Panc1 (cell line): ENCODE measurements around the gene CDRT15. TPM values are rescaled to one million over a fixed set of nuclear protein-coding genes. Genes with fewer than 3 reads are reported as not detected.

ENCODE experiments used
- ATAC-seq: fragments of 200-7000 bp; cut with Tn5 transposase; 2 replicates; pipeline ENCODE4 v1.9.1; 2020; ENCODE audit warnings: mild to moderate bottlenecking, moderate library complexity
- BruUV-seq: library from RNA; stranded (reverse); fragments of 400-500 nt; replicated peaks from 2 replicates; lab custom pipeline; 2021; lab: Mats Ljungman, UMichigan
- CTCF ChIA-PET: fragments of 300-600 bp; sonication (Branson Sonifier 250); formaldehyde crosslinking; loops from one replicate; lab custom pipeline; 2022; ENCODE audit warnings: antibody characterized with exemption; lab: Charles Lee
- POLR2A ChIA-PET: fragments of 300-600 bp; sonication (Branson Sonifier 250); formaldehyde crosslinking; loops from one replicate; lab custom pipeline; 2022; ENCODE audit warnings: antibody characterized with exemption; lab: Charles Lee
- DNase-seq: peaks from one replicate; pipeline ENCODE4 v3.0.0-alpha.2; 2010; ENCODE audit warnings: low read depth, low spot score
- H3K27ac ChIP-seq: 2 replicates; pipeline ENCODE4 v1.5.1; 2011; ENCODE audit warnings: mild to moderate bottlenecking, low read length, inconsistent platforms
- H3K27me3 ChIP-seq: fragments of 200-500 bp; sonication (Bioruptor generic); 2 replicates; pipeline ENCODE4 v1.6.0; 2014; ENCODE audit warnings: low read length, inconsistent platforms; ENCODE audit not compliant: control insufficient read depth, insufficient read depth
- H3K36me3 ChIP-seq: fragments of 200-500 bp; sonication (Bioruptor generic); 2 replicates; pipeline ENCODE4 v1.5.1; 2014; ENCODE audit warnings: inconsistent platforms, mild to moderate bottlenecking, low read length, moderate library complexity; ENCODE audit not compliant: control insufficient read depth, insufficient read depth
- H3K4me1 ChIP-seq: 2 replicates; pipeline ENCODE4 v1.5.1; 2011; ENCODE audit warnings: inconsistent platforms, mild to moderate bottlenecking, low read length, moderate library complexity; ENCODE audit not compliant: control insufficient read depth, insufficient read depth
- H3K4me3 ChIP-seq, 2 experiments: 2 replicates each; pipeline ENCODE4 v1.5.1; 2011 to 2012; ENCODE audit warnings: low read depth in 2 of 2, low read length in 2 of 2, mild to moderate bottlenecking in 2 of 2, inconsistent platforms in 1 of 2, moderate library complexity in 1 of 2
- H3K9me3 ChIP-seq: fragments of 200-500 bp; sonication (Bioruptor generic); 2 replicates; pipeline ENCODE4 v1.5.1; 2014; ENCODE audit warnings: low read depth, mild to moderate bottlenecking, inconsistent platforms, low read length, moderate library complexity; ENCODE audit not compliant: control insufficient read depth, insufficient read depth
- CTCF ChIP-seq: fragments of 450-650 bp; IDR thresholded peaks from 2 replicates; pipeline ENCODE4 v1.5.1; 2017; ENCODE audit warnings: mild to moderate bottlenecking
- POLR2AphosphoS5 ChIP-seq: IDR thresholded peaks from 2 replicates; pipeline ENCODE4 v1.6.1; 2012; ENCODE audit warnings: mild to moderate bottlenecking, low read depth, low read length, moderate library complexity
- SIN3A ChIP-seq: IDR thresholded peaks from 2 replicates; pipeline ENCODE4 v1.6.1; 2012; ENCODE audit warnings: low read depth, mild to moderate bottlenecking, low read length, moderate library complexity, borderline replicate concordance; ENCODE audit not compliant: insufficient read depth
- TCF7L2 ChIP-seq: IDR thresholded peaks from 2 replicates; pipeline ENCODE4 v1.6.1; 2011; ENCODE audit warnings: mild to moderate bottlenecking, low read depth, low read length, inconsistent platforms
- in situ Hi-C: cut with HindIII; loops from 2 replicates; pipeline ENCODE4 v1.10.0; 2016; ENCODE audit warnings: low sequenced_read_pairs, low pct_unique_long_range_greater_than_20kb
- intact Hi-C: fragments of 100-400 bp; cut with micrococcal nuclease; formaldehyde crosslinking; loops from one replicate; pipeline ENCODE4 v1.10.0; 2022; ENCODE audit not compliant: unreplicated experiment
- total RNA-seq: library from RNA; stranded (reverse); gene quantifications from one replicate; pipeline ENCODE4 v1.2.1, GENCODE V29; 2021; ENCODE audit not compliant: unreplicated experiment
- TF ChIP-seq, protein P1 (sequence below), 2 experiments: IDR thresholded peaks; 2 replicates each; pipeline ENCODE4 v1.6.1; 2011 to 2012; ENCODE audit warnings: low read depth in 2 of 2, control low read depth in 1 of 2, low read length in 1 of 2, mild to moderate bottlenecking in 1 of 2, moderate library complexity in 1 of 2; ENCODE audit not compliant: insufficient read depth in 1 of 2

The CDRT15 gene
- total RNA-seq, 1 experiment from 2014 or later, result not detected

DNA sequence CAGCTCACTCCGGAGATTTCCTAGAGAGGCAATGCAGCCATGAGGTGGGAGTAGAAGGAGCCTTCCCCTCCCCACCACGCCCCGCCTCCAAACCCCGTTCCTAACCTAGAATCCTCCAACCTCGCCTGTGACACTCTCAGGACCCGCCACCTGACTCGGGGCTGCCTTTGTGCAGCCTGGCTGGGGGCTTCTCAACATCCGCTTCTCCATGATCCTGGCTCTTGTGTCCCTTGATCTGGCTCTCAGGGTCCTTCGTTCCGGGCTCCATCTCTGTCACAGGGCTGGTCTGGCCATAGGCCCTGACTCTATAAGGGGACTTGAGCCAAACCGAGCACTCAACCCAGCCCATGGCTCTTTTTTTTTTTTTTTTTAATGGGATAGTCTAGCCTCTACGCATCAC lies 24.3 kb downstream of the CDRT15 start:
- no TSS peak for BruUV-seq
- no peak for TF ChIP-seq CTCF
- TF ChIP-seq SIN3A, result no peak
- no peak for TF ChIP-seq TCF7L2
- TF ChIP-seq POLR2AphosphoS5, result no peak
- TF ChIP-seq, protein P1, sequence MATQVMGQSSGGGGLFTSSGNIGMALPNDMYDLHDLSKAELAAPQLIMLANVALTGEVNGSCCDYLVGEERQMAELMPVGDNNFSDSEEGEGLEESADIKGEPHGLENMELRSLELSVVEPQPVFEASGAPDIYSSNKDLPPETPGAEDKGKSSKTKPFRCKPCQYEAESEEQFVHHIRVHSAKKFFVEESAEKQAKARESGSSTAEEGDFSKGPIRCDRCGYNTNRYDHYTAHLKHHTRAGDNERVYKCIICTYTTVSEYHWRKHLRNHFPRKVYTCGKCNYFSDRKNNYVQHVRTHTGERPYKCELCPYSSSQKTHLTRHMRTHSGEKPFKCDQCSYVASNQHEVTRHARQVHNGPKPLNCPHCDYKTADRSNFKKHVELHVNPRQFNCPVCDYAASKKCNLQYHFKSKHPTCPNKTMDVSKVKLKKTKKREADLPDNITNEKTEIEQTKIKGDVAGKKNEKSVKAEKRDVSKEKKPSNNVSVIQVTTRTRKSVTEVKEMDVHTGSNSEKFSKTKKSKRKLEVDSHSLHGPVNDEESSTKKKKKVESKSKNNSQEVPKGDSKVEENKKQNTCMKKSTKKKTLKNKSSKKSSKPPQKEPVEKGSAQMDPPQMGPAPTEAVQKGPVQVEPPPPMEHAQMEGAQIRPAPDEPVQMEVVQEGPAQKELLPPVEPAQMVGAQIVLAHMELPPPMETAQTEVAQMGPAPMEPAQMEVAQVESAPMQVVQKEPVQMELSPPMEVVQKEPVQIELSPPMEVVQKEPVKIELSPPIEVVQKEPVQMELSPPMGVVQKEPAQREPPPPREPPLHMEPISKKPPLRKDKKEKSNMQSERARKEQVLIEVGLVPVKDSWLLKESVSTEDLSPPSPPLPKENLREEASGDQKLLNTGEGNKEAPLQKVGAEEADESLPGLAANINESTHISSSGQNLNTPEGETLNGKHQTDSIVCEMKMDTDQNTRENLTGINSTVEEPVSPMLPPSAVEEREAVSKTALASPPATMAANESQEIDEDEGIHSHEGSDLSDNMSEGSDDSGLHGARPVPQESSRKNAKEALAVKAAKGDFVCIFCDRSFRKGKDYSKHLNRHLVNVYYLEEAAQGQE (IDR thresholded peaks at IDR 0.05; ENCODE audit: insufficient read depth in 1 of 2, low read depth in 2 of 2, low read length in 1 of 2), result no peak
- no peaks in the 10 kb centered on the region for H3K36me3 ChIP-seq
- no peak overlapping the region for H3K4me3 ChIP-seq
- DNase-seq, result no peak
- ChIA-PET CTCF (no interaction called here), POLR2A (no interaction called here)
- no peaks in the 10 kb centered on the region for H3K4me1 ChIP-seq
- in situ Hi-C loops (no loop called here), intact Hi-C loops (no loop called here)
- no peak for ATAC-seq
- no peaks in the 10 kb centered on the region for H3K27me3 ChIP-seq
- H3K9me3 ChIP-seq, result no peaks in the 10 kb centered on the region
- H3K27ac ChIP-seq, result no peak overlapping the region

DNA sequence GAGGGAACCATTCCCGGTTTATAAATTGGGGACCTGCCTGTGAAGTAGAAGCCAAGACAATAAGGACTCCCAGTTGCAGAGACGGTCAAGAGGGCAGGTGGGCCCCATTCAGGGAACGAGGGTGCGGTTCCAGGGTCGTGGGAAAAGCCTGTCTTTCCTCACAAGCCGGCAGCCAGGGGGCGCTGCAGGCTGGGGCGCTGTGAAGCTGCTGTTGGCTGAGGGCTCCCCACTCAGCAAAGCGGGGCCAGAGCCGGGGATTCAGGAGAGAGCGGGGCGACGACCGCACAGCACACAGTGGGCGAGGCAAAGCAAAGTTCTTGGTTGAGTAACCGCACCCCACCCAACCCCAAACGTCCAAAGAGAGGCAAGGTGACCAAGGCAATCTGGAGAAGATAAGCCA lies 24.9 kb downstream of the CDRT15 start:
- ATAC-seq (no peak), DNase-seq (no peak)
- ChIA-PET CTCF (no interaction called here), POLR2A (no interaction called here)
- in situ Hi-C loops, result no loop called here
- H3K36me3 ChIP-seq, result no peaks in the 10 kb centered on the region
- H3K27me3 ChIP-seq, result no peaks in the 10 kb centered on the region
- no peak overlapping the region for H3K4me3 ChIP-seq
- intact Hi-C loops, result no loop called here
- TF ChIP-seq, protein P1 (IDR thresholded peaks at IDR 0.05; ENCODE audit: insufficient read depth in 1 of 2, low read depth in 2 of 2, low read length in 1 of 2), result no peak
- TF ChIP-seq POLR2AphosphoS5 (no peak), CTCF (peak; percentile 38; the same call in 1 of the 2 replicates)
- no TSS peak for BruUV-seq
- H3K27ac ChIP-seq, result no peak overlapping the region
- H3K4me1 ChIP-seq, result no peaks in the 10 kb centered on the region
- H3K9me3 ChIP-seq, result no peaks in the 10 kb centered on the region
